SK-N-SH (cell line): ENCODE results near the gene MUC22. TPM values are rescaled to one million over a fixed set of nuclear protein-coding genes. Genes with fewer than 3 reads are reported as not detected.

ENCODE experiments used
- CTCF ChIA-PET: fragments of 300-600, 350-600 bp; formaldehyde crosslinking; extraction: SDS; loops from one replicate; lab custom pipeline; 2021; lab: Yijun Ruan, JAX
- POLR2A ChIA-PET: fragments of 350-600 bp; sonication (Branson Sonifier 250); formaldehyde crosslinking; extraction: SDS; loops from one replicate; lab custom pipeline; 2020; ENCODE audit warnings: antibody characterized with exemption, inconsistent platforms; lab: Yijun Ruan, JAX
- DNase-seq: peaks from one replicate; pipeline ENCODE4 v3.0.0; 2012
- H2AFZ ChIP-seq: fragments of 200-600 bp; sonication (generic); 2 replicates; pipeline ENCODE4 v1.8.1; 2016; ENCODE audit warnings: antibody characterized with exemption, mild to moderate bottlenecking, low read depth
- H3F3A ChIP-seq: fragments of 200-600 bp; sonication (generic); replicated peaks from 2 replicates; pipeline ENCODE3; 2016; ENCODE audit warnings: antibody characterized with exemption, mild to moderate bottlenecking; ENCODE audit not compliant: insufficient read depth
- H3K27ac ChIP-seq, 2 experiments: fragments of 200-500 bp in 1 of 2; fragments of 200-600 bp in 1 of 2; sonication (Bioruptor generic) in 1 of 2; sonication (generic), shearing (Covaris generic) in 1 of 2; 2 replicates each; pipeline versions ENCODE4 v1.5.1 to v1.6.1; 2014 to 2016; ENCODE audit warnings: low read depth in 2 of 2, inconsistent platforms in 1 of 2, low read length in 1 of 2, mild to moderate bottlenecking in 1 of 2, mixed read lengths in 1 of 2
- H3K27me3 ChIP-seq: fragments of 200-600 bp; sonication (generic), shearing (Covaris generic); 2 replicates; pipeline ENCODE4 v1.6.1; 2016; ENCODE audit warnings: mixed run types; ENCODE audit not compliant: insufficient read depth
- H3K36me3 ChIP-seq, 2 experiments: fragments of 200-500 bp in 1 of 2; fragments of 200-600 bp in 1 of 2; sonication (Bioruptor generic) in 1 of 2; sonication (generic) in 1 of 2; replicated peaks in 1 of 2; 2 replicates each; pipeline versions ENCODE3 to v1.5.1; 2014 to 2016; ENCODE audit warnings: low read length in 1 of 2, mild to moderate bottlenecking in 1 of 2; ENCODE audit not compliant: insufficient read depth in 2 of 2, control insufficient read depth in 1 of 2
- H3K4me1 ChIP-seq, 2 experiments: fragments of 200-500 bp in 1 of 2; fragments of 200-600 bp in 1 of 2; sonication (Bioruptor generic) in 1 of 2; sonication (generic), shearing (Covaris generic) in 1 of 2; 2 replicates each; pipeline versions ENCODE4 v1.5.1 to v1.6.1; 2014 to 2016; ENCODE audit warnings: low read depth in 1 of 2, low read length in 1 of 2, mixed run types in 1 of 2; ENCODE audit not compliant: insufficient read depth in 2 of 2, control insufficient read depth in 1 of 2
- H3K4me2 ChIP-seq: fragments of 200-600 bp; sonication (generic), shearing (Covaris generic); 2 replicates; pipeline ENCODE4 v1.6.1; 2017; ENCODE audit warnings: mixed run types
- H3K4me3 ChIP-seq, 2 experiments: fragments of 200-500 bp in 1 of 2; fragments of 200-600 bp in 1 of 2; sonication (Bioruptor generic) in 1 of 2; sonication (generic), shearing (Covaris generic) in 1 of 2; 2 replicates each; pipeline versions ENCODE4 v1.5.1 to v1.8.1; 2014 to 2016; ENCODE audit warnings: low read depth in 2 of 2, inconsistent platforms in 1 of 2, low read length in 1 of 2, mild to moderate bottlenecking in 1 of 2, mixed read lengths in 1 of 2, moderate library complexity in 1 of 2
- H3K79me2 ChIP-seq: fragments of 200-600 bp; sonication (generic); 2 replicates; pipeline ENCODE4 v1.8.1; 2017; ENCODE audit warnings: mild to moderate bottlenecking; ENCODE audit not compliant: insufficient read depth
- H3K9ac ChIP-seq: fragments of 200-600 bp; sonication (generic); 2 replicates; pipeline ENCODE4 v1.6.1; 2017; ENCODE audit warnings: mixed run types
- H3K9me2 ChIP-seq: fragments of 200-600 bp; sonication (generic); 2 replicates; pipeline ENCODE4 v1.6.1; 2017; ENCODE audit warnings: mixed run types
- H3K9me3 ChIP-seq: fragments of 200-600 bp; sonication (generic); 2 replicates; pipeline ENCODE4 v1.6.1; 2017; ENCODE audit warnings: mixed run types, mild to moderate bottlenecking, moderate library complexity
- H4K20me1 ChIP-seq: fragments of 200-600 bp; sonication (generic); 2 replicates; pipeline ENCODE4 v1.6.1; 2017; ENCODE audit warnings: mild to moderate bottlenecking, mixed run types; ENCODE audit not compliant: insufficient read depth
- CHD2 ChIP-seq: fragments of 150-350 bp; IDR thresholded peaks from 2 replicates; pipeline ENCODE4 v1.6.1; 2018; ENCODE audit warnings: low read length; ENCODE audit not compliant: partially characterized antibody
- ELF1 ChIP-seq: IDR thresholded peaks from 2 replicates; pipeline ENCODE4 v1.4.0; 2012
- EP300 ChIP-seq, 2 experiments: IDR thresholded peaks; 2 replicates each; pipeline versions ENCODE4 v1.4.0 to v1.6.1; 2012; ENCODE audit warnings: borderline replicate concordance in 1 of 2, low read depth in 1 of 2, low read length in 1 of 2
- FOXM1 ChIP-seq: IDR thresholded peaks from 2 replicates; pipeline ENCODE4 v1.4.0; 2012; ENCODE audit warnings: low read depth, mild to moderate bottlenecking
- GABPA ChIP-seq: IDR thresholded peaks from 2 replicates; pipeline ENCODE4 v1.4.0; 2012; ENCODE audit warnings: low read depth, mild to moderate bottlenecking
- GATA2 ChIP-seq: sonication (generic); formaldehyde crosslinking; IDR thresholded peaks from 2 replicates; pipeline ENCODE4 v1.5.0; 2020; ENCODE audit warnings: mild to moderate bottlenecking, missing genetic modification reagents
- JUND ChIP-seq: IDR thresholded peaks from 2 replicates; pipeline ENCODE4 v1.4.0; 2012
- MAX ChIP-seq: IDR thresholded peaks from 2 replicates; pipeline ENCODE4 v1.4.0; 2012; ENCODE audit warnings: low read depth
- MXI1 ChIP-seq: IDR thresholded peaks from 2 replicates; pipeline ENCODE4 v1.6.1; 2012; ENCODE audit warnings: mild to moderate bottlenecking, low read depth, low read length, improper control_type of control experiment
- NFIC ChIP-seq: IDR thresholded peaks from 2 replicates; pipeline ENCODE4 v1.4.0; 2012; ENCODE audit warnings: borderline replicate concordance
- POLR2AphosphoS5 ChIP-seq: IDR thresholded peaks from 2 replicates; pipeline ENCODE4 v1.6.1; 2012; ENCODE audit warnings: low read depth, low read length
- RCOR1 ChIP-seq: fragments of 150-350 bp; IDR thresholded peaks from 2 replicates; pipeline ENCODE4 v1.6.1; 2017; ENCODE audit warnings: antibody characterized with exemption, low read length
- REST ChIP-seq: IDR thresholded peaks from 2 replicates; pipeline ENCODE4 v1.6.1; 2012; ENCODE audit warnings: mild to moderate bottlenecking, low read depth, low read length, moderate library complexity
- RFX5 ChIP-seq: IDR thresholded peaks from 2 replicates; pipeline ENCODE4 v1.6.1; 2012; ENCODE audit warnings: mild to moderate bottlenecking, improper control_type of control experiment, low read length
- RXRA ChIP-seq: IDR thresholded peaks from 2 replicates; pipeline ENCODE4 v1.4.0; 2012; ENCODE audit warnings: low read depth, mild to moderate bottlenecking, borderline replicate concordance
- SIN3A ChIP-seq: IDR thresholded peaks from 2 replicates; pipeline ENCODE4 v1.6.1; 2012; ENCODE audit warnings: low read depth, mild to moderate bottlenecking, low read length, moderate library complexity, borderline replicate concordance
- SMC3 ChIP-seq: IDR thresholded peaks from 2 replicates; pipeline ENCODE4 v1.6.1; 2012; ENCODE audit warnings: low read depth, low read length, improper control_type of control experiment
- TCF12 ChIP-seq: IDR thresholded peaks from 2 replicates; pipeline ENCODE4 v1.4.0; 2012
- TEAD4 ChIP-seq: IDR thresholded peaks from 2 replicates; pipeline ENCODE4 v1.4.0; 2012; ENCODE audit warnings: mild to moderate bottlenecking, borderline replicate concordance; ENCODE audit not compliant: insufficient read depth
- USF1 ChIP-seq: IDR thresholded peaks from 2 replicates; pipeline ENCODE4 v1.4.0; 2012; ENCODE audit warnings: low read depth, borderline replicate concordance
- WGBS: methylation state at CpG from one replicate; pipeline ENCODE4 v1.1.6; 2017; ENCODE audit warnings: low lambda C conversion rate; 5-methylcytosine and 5-hydroxymethylcytosine counted together
- polyA plus RNA-seq, 3 experiments: library from polyadenylated mRNA; depleted of rRNA; stranded (reverse); fragments of >200 nt; gene quantifications; 2 replicates each; pipeline ENCODE4 v1.2.3, GENCODE V29; 2012

The MUC22 gene
- polyA plus RNA-seq, 1 of the 3 experiments (the other 2 are of a cell fraction): 0.12 TPM

- TF ChIP-seq TCF12 (no peak), REST (no peak), RCOR1 (no peak)
- TF ChIP-seq, all 33 proteins: peak for 0
- no peak overlapping the region for H3K27ac ChIP-seq
- no peaks in the 10 kb centered on the region for H3K9me2 ChIP-seq
- CTCF ChIA-PET: interaction anchor here (0.6 kb wide), 1 partner anchor 491 kb away, joined by 3 read pairs; no protein-coding TSS in a partner anchor
- POLR2A ChIA-PET: no interaction called here
- H4K20me1 ChIP-seq: no peaks in the 10 kb centered on the region
- no peaks in the 10 kb centered on the region for H3K36me3 ChIP-seq
- no peak overlapping the region for H3K9ac ChIP-seq
- H3K79me2 ChIP-seq: no peaks in the 10 kb centered on the region
- H3F3A ChIP-seq: no peaks in the 10 kb centered on the region
- DNase-seq: no peak
- peak overlapping the region; percentile 24; the same call in 1 of the 2 replicates for H2AFZ ChIP-seq
- H3K4me3 ChIP-seq: no peak overlapping the region
- 0 out of 2 replicates have a peak overlapping the region, but pooled peaks have one; percentile 17 for H3K4me2 ChIP-seq
- 32% methylated on average over 8 of the region's 8 CpGs for WGBS
- H3K9me3 ChIP-seq: no peaks in the 10 kb centered on the region
- H3K4me1 ChIP-seq: no peaks in the 10 kb centered on the region
- H3K27me3 ChIP-seq: no peaks in the 10 kb centered on the region
Measured at GRCh38 chr6:30990422-30991086, 19.7 kb upstream of the MUC22 start.

- Histone ChIP-seq H3K9me2 (no peaks in the 10 kb centered on the region), H3K27ac (no peak overlapping the region), H3K36me3 (no peaks in the 10 kb centered on the region), H3K79me2 (no peaks in the 10 kb centered on the region), H3K9me3 (no peaks in the 10 kb centered on the region), H3F3A (no peaks in the 10 kb centered on the region), H4K20me1 (no peaks in the 10 kb centered on the region), H3K4me1 (no peaks in the 10 kb centered on the region), H3K4me3 (no peak overlapping the region), H3K9ac (no peak overlapping the region), H2AFZ (no peak overlapping the region), H3K27me3 (no peaks in the 10 kb centered on the region), H3K4me2 (no peak overlapping the region)
- ChIA-PET CTCF (interaction anchor here (0.6 kb wide), 1 partner anchor 21 kb away, joined by 3 read pairs; no protein-coding TSS in a partner anchor), POLR2A (no interaction called here)
- TF ChIP-seq EP300 (IDR thresholded peaks at IDR 0.05; ENCODE audit: borderline replicate concordance in 1 of 2, low read depth in 1 of 2, low read length in 1 of 2): no peak
- TF ChIP-seq CHD2: no peak
- no peak for TF ChIP-seq RFX5
- no peak for TF ChIP-seq RXRA
- no peak for TF ChIP-seq ELF1
- TF ChIP-seq USF1: no peak
- no peak for TF ChIP-seq REST
- TF ChIP-seq JUND: no peak
- no peak for TF ChIP-seq SIN3A
- no peak for TF ChIP-seq FOXM1
- TF ChIP-seq MAX: no peak
- no peak for TF ChIP-seq TEAD4
- no peak for TF ChIP-seq SMC3
- TF ChIP-seq GABPA: no peak
- no peak for TF ChIP-seq NFIC
- no peak for TF ChIP-seq MXI1
- no peak for TF ChIP-seq GATA2 (CRISPR knock-in tag)
- TF ChIP-seq POLR2AphosphoS5: no peak
- 52% methylated on average over 2 of the region's 2 CpGs for WGBS
- DNase-seq: no peak
Measured at GRCh38 chr6:30991891-30992290, 18.4 kb upstream of the MUC22 start.
